ENCODE measurements around the gene KLHL28.

Gene KLHL28

DNA sequence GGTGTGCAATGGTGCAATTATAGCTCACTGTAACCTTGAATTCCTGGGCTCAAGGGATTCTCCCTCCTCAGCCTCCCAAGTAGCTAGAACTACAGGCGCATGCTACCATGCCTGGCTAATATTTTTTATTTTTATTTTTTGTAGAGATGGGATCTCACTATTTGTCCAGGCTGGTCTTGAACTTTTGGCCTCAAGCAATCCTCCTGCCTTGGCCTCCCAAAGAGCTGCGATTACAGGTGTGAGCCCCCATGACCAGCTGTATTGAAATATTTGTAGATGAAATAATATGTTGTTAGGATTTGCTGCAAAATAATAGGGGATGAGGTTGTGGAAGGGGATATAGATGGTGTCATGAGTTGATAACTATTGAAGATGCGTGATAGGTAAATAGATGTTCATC is 4.9 kb downstream of the KLHL28 start:
- no peak for TF ChIP-seq TOX (CRISPR knock-in tag; IDR thresholded peaks at IDR 0.05; ENCODE audit: borderline replicate concordance)
- TF ChIP-seq RARB (CRISPR knock-in tag; IDR thresholded peaks at IDR 0.05), result no peak
- no peak for TF ChIP-seq SNAI2 (CRISPR knock-in tag; IDR thresholded peaks at IDR 0.05)
- TF ChIP-seq ZFP3 (CRISPR knock-in tag; IDR thresholded peaks at IDR 0.05), result no peak
- TF ChIP-seq, protein P1, sequence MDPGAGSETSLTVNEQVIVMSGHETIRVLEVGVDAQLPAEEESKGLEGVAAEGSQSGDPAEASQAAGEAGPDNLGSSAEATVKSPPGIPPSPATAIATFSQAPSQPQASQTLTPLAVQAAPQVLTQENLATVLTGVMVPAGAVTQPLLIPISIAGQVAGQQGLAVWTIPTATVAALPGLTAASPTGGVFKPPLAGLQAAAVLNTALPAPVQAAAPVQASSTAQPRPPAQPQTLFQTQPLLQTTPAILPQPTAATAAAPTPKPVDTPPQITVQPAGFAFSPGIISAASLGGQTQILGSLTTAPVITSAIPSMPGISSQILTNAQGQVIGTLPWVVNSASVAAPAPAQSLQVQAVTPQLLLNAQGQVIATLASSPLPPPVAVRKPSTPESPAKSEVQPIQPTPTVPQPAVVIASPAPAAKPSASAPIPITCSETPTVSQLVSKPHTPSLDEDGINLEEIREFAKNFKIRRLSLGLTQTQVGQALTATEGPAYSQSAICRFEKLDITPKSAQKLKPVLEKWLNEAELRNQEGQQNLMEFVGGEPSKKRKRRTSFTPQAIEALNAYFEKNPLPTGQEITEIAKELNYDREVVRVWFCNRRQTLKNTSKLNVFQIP (CRISPR knock-in tag; IDR thresholded peaks at IDR 0.05; ENCODE audit: borderline replicate concordance, low read depth), result no peak
- TF ChIP-seq PPARA (CRISPR knock-in tag; IDR thresholded peaks at IDR 0.05; ENCODE audit: borderline replicate concordance), result no peak
- no peak for TF ChIP-seq ESRRG (CRISPR knock-in tag; IDR thresholded peaks at IDR 0.05)
- TF ChIP-seq ZC3H10 (CRISPR knock-in tag; IDR thresholded peaks at IDR 0.05), result no peak
- TF ChIP-seq ARNTL (CRISPR knock-in tag; IDR thresholded peaks at IDR 0.05; ENCODE audit: borderline replicate concordance, low read depth), result no peak
- no peak for TF ChIP-seq GLIS3 (CRISPR knock-in tag; IDR thresholded peaks at IDR 0.05)
- ATAC-seq, result no peak

DNA sequence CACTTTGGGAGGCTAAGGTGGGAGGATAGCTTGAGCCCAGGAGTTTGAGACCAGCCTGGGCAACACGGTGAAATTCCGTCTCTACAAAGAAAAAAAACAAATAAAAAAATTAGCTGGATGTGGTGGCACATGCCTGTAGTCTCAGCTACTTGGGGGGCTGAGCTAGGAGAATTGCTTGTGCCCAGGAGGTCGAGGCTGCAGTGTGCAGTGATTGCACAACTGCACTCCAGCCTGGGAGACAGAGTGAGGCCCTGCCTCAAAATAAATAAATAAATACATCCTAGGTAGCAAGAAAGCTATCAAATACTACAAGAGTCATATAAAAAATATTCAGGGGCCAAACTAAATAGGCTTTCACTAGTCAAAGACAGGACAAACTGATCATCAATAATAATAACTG is 6.2 kb downstream of the KLHL28 start:
- TF ChIP-seq TCF4 (CRISPR knock-in tag; IDR thresholded peaks at IDR 0.05; ENCODE audit: borderline replicate concordance) (no peak), ZC3H10 (CRISPR knock-in tag; IDR thresholded peaks at IDR 0.05) (no peak), SNAI2 (CRISPR knock-in tag; IDR thresholded peaks at IDR 0.05) (no peak), BACH2 (CRISPR knock-in tag; IDR thresholded peaks at IDR 0.05; ENCODE audit: borderline replicate concordance) (no peak), ZFP3 (CRISPR knock-in tag; IDR thresholded peaks at IDR 0.05) (no peak)
- TF ChIP-seq, protein P2, sequence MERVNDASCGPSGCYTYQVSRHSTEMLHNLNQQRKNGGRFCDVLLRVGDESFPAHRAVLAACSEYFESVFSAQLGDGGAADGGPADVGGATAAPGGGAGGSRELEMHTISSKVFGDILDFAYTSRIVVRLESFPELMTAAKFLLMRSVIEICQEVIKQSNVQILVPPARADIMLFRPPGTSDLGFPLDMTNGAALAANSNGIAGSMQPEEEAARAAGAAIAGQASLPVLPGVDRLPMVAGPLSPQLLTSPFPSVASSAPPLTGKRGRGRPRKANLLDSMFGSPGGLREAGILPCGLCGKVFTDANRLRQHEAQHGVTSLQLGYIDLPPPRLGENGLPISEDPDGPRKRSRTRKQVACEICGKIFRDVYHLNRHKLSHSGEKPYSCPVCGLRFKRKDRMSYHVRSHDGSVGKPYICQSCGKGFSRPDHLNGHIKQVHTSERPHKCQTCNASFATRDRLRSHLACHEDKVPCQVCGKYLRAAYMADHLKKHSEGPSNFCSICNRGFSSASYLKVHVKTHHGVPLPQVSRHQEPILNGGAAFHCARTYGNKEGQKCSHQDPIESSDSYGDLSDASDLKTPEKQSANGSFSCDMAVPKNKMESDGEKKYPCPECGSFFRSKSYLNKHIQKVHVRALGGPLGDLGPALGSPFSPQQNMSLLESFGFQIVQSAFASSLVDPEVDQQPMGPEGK (CRISPR knock-in tag; IDR thresholded peaks at IDR 0.05; ENCODE audit: borderline replicate concordance), result no peak
- TF ChIP-seq, protein P3, sequence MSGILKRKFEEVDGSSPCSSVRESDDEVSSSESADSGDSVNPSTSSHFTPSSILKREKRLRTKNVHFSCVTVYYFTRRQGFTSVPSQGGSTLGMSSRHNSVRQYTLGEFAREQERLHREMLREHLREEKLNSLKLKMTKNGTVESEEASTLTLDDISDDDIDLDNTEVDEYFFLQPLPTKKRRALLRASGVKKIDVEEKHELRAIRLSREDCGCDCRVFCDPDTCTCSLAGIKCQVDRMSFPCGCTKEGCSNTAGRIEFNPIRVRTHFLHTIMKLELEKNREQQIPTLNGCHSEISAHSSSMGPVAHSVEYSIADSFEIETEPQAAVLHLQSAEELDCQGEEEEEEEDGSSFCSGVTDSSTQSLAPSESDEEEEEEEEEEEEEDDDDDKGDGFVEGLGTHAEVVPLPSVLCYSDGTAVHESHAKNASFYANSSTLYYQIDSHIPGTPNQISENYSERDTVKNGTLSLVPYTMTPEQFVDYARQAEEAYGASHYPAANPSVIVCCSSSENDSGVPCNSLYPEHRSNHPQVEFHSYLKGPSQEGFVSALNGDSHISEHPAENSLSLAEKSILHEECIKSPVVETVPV (CRISPR knock-in tag; IDR thresholded peaks at IDR 0.05), result no peak
- TF ChIP-seq, protein P1 (CRISPR knock-in tag; IDR thresholded peaks at IDR 0.05; ENCODE audit: borderline replicate concordance, low read depth), result no peak
- ATAC-seq, result no peak

DNA sequence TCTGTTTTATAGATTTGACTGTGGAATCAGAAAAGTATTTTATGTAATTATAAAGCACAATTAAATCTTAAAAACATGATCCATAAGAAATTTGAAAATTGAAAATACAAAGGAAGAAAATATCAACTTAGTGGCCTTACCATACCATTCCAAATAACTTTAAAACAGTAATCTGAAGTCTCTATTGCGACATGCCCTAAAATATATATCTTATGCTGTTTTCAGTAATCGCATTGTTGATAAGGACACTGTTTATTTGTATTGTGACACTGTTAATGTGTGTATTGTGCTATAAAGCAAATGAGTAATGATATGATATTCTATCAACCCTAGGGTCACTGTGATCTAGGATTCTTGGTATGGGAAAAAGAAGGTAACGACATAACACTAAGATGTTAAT is 7.0 kb downstream of the KLHL28 start:
- no peak for ATAC-seq
- TF ChIP-seq, protein P4, sequence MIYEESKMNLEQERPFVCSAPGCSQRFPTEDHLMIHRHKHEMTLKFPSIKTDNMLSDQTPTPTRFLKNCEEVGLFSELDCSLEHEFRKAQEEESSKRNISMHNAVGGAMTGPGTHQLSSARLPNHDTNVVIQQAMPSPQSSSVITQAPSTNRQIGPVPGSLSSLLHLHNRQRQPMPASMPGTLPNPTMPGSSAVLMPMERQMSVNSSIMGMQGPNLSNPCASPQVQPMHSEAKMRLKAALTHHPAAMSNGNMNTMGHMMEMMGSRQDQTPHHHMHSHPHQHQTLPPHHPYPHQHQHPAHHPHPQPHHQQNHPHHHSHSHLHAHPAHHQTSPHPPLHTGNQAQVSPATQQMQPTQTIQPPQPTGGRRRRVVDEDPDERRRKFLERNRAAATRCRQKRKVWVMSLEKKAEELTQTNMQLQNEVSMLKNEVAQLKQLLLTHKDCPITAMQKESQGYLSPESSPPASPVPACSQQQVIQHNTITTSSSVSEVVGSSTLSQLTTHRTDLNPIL (CRISPR knock-in tag; IDR thresholded peaks at IDR 0.05; ENCODE audit: low read depth), result no peak
- TF ChIP-seq SNAI2 (CRISPR knock-in tag; IDR thresholded peaks at IDR 0.05) (no peak), OSR1 (CRISPR knock-in tag; IDR thresholded peaks at IDR 0.05) (no peak), BACH2 (CRISPR knock-in tag; IDR thresholded peaks at IDR 0.05; ENCODE audit: borderline replicate concordance) (no peak), ZFP3 (CRISPR knock-in tag; IDR thresholded peaks at IDR 0.05) (no peak), ARNTL (CRISPR knock-in tag; IDR thresholded peaks at IDR 0.05; ENCODE audit: borderline replicate concordance, low read depth) (no peak)
- TF ChIP-seq, protein P5, sequence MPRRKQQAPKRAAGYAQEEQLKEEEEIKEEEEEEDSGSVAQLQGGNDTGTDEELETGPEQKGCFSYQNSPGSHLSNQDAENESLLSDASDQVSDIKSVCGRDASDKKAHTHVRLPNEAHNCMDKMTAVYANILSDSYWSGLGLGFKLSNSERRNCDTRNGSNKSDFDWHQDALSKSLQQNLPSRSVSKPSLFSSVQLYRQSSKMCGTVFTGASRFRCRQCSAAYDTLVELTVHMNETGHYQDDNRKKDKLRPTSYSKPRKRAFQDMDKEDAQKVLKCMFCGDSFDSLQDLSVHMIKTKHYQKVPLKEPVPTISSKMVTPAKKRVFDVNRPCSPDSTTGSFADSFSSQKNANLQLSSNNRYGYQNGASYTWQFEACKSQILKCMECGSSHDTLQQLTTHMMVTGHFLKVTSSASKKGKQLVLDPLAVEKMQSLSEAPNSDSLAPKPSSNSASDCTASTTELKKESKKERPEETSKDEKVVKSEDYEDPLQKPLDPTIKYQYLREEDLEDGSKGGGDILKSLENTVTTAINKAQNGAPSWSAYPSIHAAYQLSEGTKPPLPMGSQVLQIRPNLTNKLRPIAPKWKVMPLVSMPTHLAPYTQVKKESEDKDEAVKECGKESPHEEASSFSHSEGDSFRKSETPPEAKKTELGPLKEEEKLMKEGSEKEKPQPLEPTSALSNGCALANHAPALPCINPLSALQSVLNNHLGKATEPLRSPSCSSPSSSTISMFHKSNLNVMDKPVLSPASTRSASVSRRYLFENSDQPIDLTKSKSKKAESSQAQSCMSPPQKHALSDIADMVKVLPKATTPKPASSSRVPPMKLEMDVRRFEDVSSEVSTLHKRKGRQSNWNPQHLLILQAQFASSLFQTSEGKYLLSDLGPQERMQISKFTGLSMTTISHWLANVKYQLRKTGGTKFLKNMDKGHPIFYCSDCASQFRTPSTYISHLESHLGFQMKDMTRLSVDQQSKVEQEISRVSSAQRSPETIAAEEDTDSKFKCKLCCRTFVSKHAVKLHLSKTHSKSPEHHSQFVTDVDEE (CRISPR knock-in tag; IDR thresholded peaks at IDR 0.05), result no peak

Data from SK-N-SH treated with all-trans-retinoic acid at 6 μM for 48 hours (cell line).